GM12878 (cell line): ENCODE data around the gene CTRB1. TPM values are rescaled to one million over a fixed set of nuclear protein-coding genes. Genes with fewer than 3 reads are reported as not detected.

Experiments
- ATAC-seq: fragments of 200-7000 bp; cut with Tn5 transposase; 3 replicates; pipeline ENCODE4 v1.9.1; 2020; ENCODE audit warnings: mild to moderate bottlenecking, moderate library complexity
- BruUV-seq: library from RNA; stranded (reverse); fragments of 400-500 nt; replicated peaks from 2 replicates; lab custom pipeline; 2021; lab: Mats Ljungman, UMichigan
- CTCF ChIA-PET: fragments of 300-600 bp; sonication (Branson Sonifier 250); formaldehyde crosslinking; extraction: SDS; loops from one replicate; lab custom pipeline; 2021; ENCODE audit warnings: inconsistent platforms; lab: Yijun Ruan, JAX
- POLR2A ChIA-PET: fragments of 350-600 bp; formaldehyde crosslinking; extraction: SDS; loops from one replicate; lab custom pipeline; 2021; ENCODE audit warnings: inconsistent platforms; lab: Charles Lee
- RAD21 ChIA-PET: fragments of 300-600 bp; sonication (Branson Sonifier 250); formaldehyde crosslinking; loops from one replicate; lab custom pipeline; 2023; ENCODE audit warnings: antibody characterized with exemption; ENCODE audit not compliant: unreplicated experiment; lab: Charles Lee
- SMC1A ChIA-PET: fragments of 300-600 bp; sonication (Branson Sonifier 250); formaldehyde crosslinking; loops from one replicate; lab custom pipeline; 2023; ENCODE audit not compliant: unreplicated experiment, uncharacterized antibody; lab: Charles Lee
- DNase-seq: peaks from one replicate; pipeline ENCODE4 v3.0.0-alpha.2; 2011; ENCODE audit warnings: low read depth, low spot score
- FAIRE-seq: peaks from 3 replicates; lab custom pipeline; 2011; peaks lifted over from hg19 to GRCh38; lab: Jason Lieb, UNC
- H2AFZ ChIP-seq: 2 replicates; pipeline ENCODE4 v1.6.0; 2011; ENCODE audit warnings: low read depth, low read length, control low read depth; ENCODE audit not compliant: control insufficient read depth
- H3K27ac ChIP-seq: 2 replicates; pipeline ENCODE4 v1.5.1; 2011; ENCODE audit warnings: control low read depth; ENCODE audit not compliant: control insufficient read depth, insufficient read depth
- H3K27me3 ChIP-seq, 2 experiments: replicated peaks in 1 of 2; 2 replicates each; pipeline versions ENCODE4 v1.6.0 to v1.6.1; 2011; ENCODE audit warnings: low read length in 1 of 2; ENCODE audit not compliant: control insufficient read depth in 2 of 2, insufficient read depth in 2 of 2
- H3K36me3 ChIP-seq, 2 experiments: 2 replicates each; pipeline ENCODE4 v1.5.1; 2011; ENCODE audit warnings: low read length in 1 of 2; ENCODE audit not compliant: control insufficient read depth in 2 of 2, insufficient read depth in 2 of 2
- H3K4me1 ChIP-seq: 2 replicates; pipeline ENCODE4 v1.6.1; 2011; ENCODE audit warnings: mild to moderate bottlenecking, low read length, moderate library complexity, mixed read lengths; ENCODE audit not compliant: control insufficient read depth, insufficient read depth
- H3K4me2 ChIP-seq: 2 replicates; pipeline ENCODE4 v1.6.0; 2011; ENCODE audit warnings: control low read depth; ENCODE audit not compliant: control insufficient read depth, insufficient read depth
- H3K4me3 ChIP-seq: fragments of 200-600 bp; sonication (generic); 2 replicates; pipeline ENCODE4 v1.5.1; 2016
- H3K79me2 ChIP-seq: 2 replicates; pipeline ENCODE4 v1.6.0; 2011; ENCODE audit warnings: low read length; ENCODE audit not compliant: control insufficient read depth, insufficient read depth
- H3K9ac ChIP-seq: 2 replicates; pipeline ENCODE4 v1.8.0; 2011; ENCODE audit warnings: low read length, control low read depth, mixed read lengths; ENCODE audit not compliant: control insufficient read depth, insufficient read depth
- H3K9me3 ChIP-seq: replicated peaks from 3 replicates; pipeline ENCODE4 v1.5.1; 2011; ENCODE audit warnings: mild to moderate bottlenecking, low read length; ENCODE audit not compliant: control insufficient read depth, insufficient read depth
- H4K20me1 ChIP-seq: 2 replicates; pipeline ENCODE4 v1.6.0; 2011; ENCODE audit not compliant: control insufficient read depth, insufficient read depth
- BCLAF1 ChIP-seq: fragments of 450-650 bp; IDR thresholded peaks from 2 replicates; pipeline ENCODE4 v1.6.1; 2017; ENCODE audit warnings: antibody characterized with exemption, mild to moderate bottlenecking, moderate library complexity
- GATAD2B ChIP-seq: fragments of 450-650 bp; conservative IDR thresholded peaks from 2 replicates; pipeline ENCODE4 v1.6.1; 2017; ENCODE audit warnings: low read depth, mild to moderate bottlenecking, moderate library complexity
- IKZF1 ChIP-seq: fragments of 450-650 bp; conservative IDR thresholded peaks from 2 replicates; pipeline ENCODE4 v1.6.1; 2017; ENCODE audit warnings: antibody characterized with exemption, mild to moderate bottlenecking
- JUNB ChIP-seq: IDR thresholded peaks from 2 replicates; pipeline ENCODE4 v1.6.1; 2016; ENCODE audit warnings: antibody characterized with exemption, mild to moderate bottlenecking
- LARP7 ChIP-seq: fragments of 450-650 bp; IDR thresholded peaks from 2 replicates; pipeline ENCODE4 v1.6.1; 2017; ENCODE audit warnings: mild to moderate bottlenecking
- MTA2 ChIP-seq: fragments of 450-650 bp; IDR thresholded peaks from 2 replicates; pipeline ENCODE4 v1.6.1; 2016; ENCODE audit warnings: low read depth, mild to moderate bottlenecking, moderate library complexity
- POLR2AphosphoS5 ChIP-seq: IDR thresholded peaks from 2 replicates; pipeline ENCODE4 v1.6.1; 2011; ENCODE audit warnings: mild to moderate bottlenecking, low read length, inconsistent platforms
- YY1 ChIP-seq: IDR thresholded peaks from 2 replicates; pipeline ENCODE4 v1.6.1; 2011; ENCODE audit warnings: low read depth, mild to moderate bottlenecking, low read length
- ZBTB40 ChIP-seq: fragments of 450-650 bp; IDR thresholded peaks from 2 replicates; pipeline ENCODE4 v1.6.1; 2016; ENCODE audit warnings: mild to moderate bottlenecking, moderate library complexity, borderline replicate concordance
- ZNF622 ChIP-seq: fragments of 450-650 bp; IDR thresholded peaks from 2 replicates; pipeline ENCODE4 v1.6.1; 2017; ENCODE audit warnings: mild to moderate bottlenecking, inconsistent platforms
- WGBS: methylation state at CpG from one replicate; pipeline ENCODE4 v1.1.6; 2016; ENCODE audit warnings: low lambda C conversion rate; ENCODE audit not compliant: insufficient replicate concordance, insufficient coverage; ENCODE audit errors: missing lambda C conversion rate; 5-methylcytosine and 5-hydroxymethylcytosine counted together
- in situ Hi-C: fragments of 300-500 bp; cut with MboI; formaldehyde crosslinking; loops from 9 replicates; pipeline ENCODE4 v1.14.3; 2018; ENCODE audit warnings: mixed read lengths
- intact Hi-C: fragments of 100-400 bp; cut with micrococcal nuclease; formaldehyde crosslinking; loops from one replicate; pipeline ENCODE4 v1.14.2; 2022; ENCODE audit not compliant: unreplicated experiment
- polyA plus RNA-seq, 11 experiments: library from polyadenylated mRNA; depleted of rRNA in 4 of 11; unstranded in 6 of 11; stranded (reverse) in 5 of 11; fragments of >200 nt; fragmentation: Nextera tagmentation in 4 of 11; fragmentation: Illumina TruSeq in 1 of 11; extraction: Ambion mirVana in 4 of 11; extraction: Trizol in 1 of 11; gene quantifications; 1 replicate in 1 of 11; 2 replicates in 10 of 11; pipeline versions ENCODE4 v1.2.1 to v1.2.3, GENCODE V29; 2011 to 2016; ENCODE audit warnings: inconsistent platforms in 2 of 11, missing spikeins in 2 of 11, low read depth in 1 of 11
- total RNA-seq, 4 experiments: library from RNA; depleted of rRNA in 3 of 4; stranded (reverse); fragments of >200 nt in 3 of 4; fragmentation: Illumina TruSeq in 1 of 4; extraction: Trizol in 1 of 4; gene quantifications; 2 replicates each; pipeline versions ENCODE4 v1.2.1 to v1.2.3, GENCODE V29; 2013 to 2021

CTRB1 gene
- total and polyA plus RNA-seq, 10 of the 15 experiments (the other 5 are each of a cell fraction or from before 2014, with no cell fraction given) = 0.28 to 4.4 TPM; not detected in 8

- TF ChIP-seq ZNF622 (no peak), GATAD2B (peak; percentile 78; the same call in 1 of the 2 replicates), BCLAF1 (0 out of 2 replicates have a peak, but pooled peaks have one; percentile 32), POLR2AphosphoS5 (no peak), IKZF1 (0 out of 2 replicates have a peak, but pooled peaks have one; percentile 60), MTA2 (no peak), JUNB (no peak), YY1 (0 out of 2 replicates have a peak, but pooled peaks have one; percentile 25), ZBTB40 (no peak), LARP7 (0 out of 2 replicates have a peak, but pooled peaks have one; percentile 79)
- ChIA-PET RAD21 (interaction anchor here (1.0 to 1.4 kb wide), 3 partner anchors 40 to 120 kb away, joined by 4 to 6 read pairs (median 5); no protein-coding TSS in a partner anchor), CTCF (interaction anchor here (0.6 to 1.5 kb wide), 2 partner anchors 95 to 120 kb away, joined by 3 to 6 read pairs; no protein-coding TSS in a partner anchor), POLR2A (interaction anchor here (1.1 to 1.3 kb wide), 3 partner anchors 10 to 114 kb away, joined by 3 read pairs; no protein-coding TSS in a partner anchor), SMC1A (no interaction called here)
- 12% methylated on average over 54 of the region's 74 CpGs for WGBS
- Histone ChIP-seq H3K36me3 (no peaks in the 10 kb centered on the region), H2AFZ (peak overlapping the region; percentile 86), H3K79me2 (peaks cover 9% of the 10 kb centered on the region), H3K4me3 (peak overlapping the region; percentile 96), H3K9ac (peak overlapping the region; percentile 87), H3K27me3 (no peaks in the 10 kb centered on the region; a peak in 1 of 4 replicates), H4K20me1 (no peaks in the 10 kb centered on the region), H3K4me2 (peak overlapping the region; percentile 82), H3K27ac (peak overlapping the region; percentile 55; the same call in 1 of the 2 replicates), H3K9me3 (no peaks in the 10 kb centered on the region; the same call in 2 of the 3 replicates), H3K4me1 (peaks cover 8% of the 10 kb centered on the region; the same call in 1 of the 2 replicates)
- intact Hi-C loops (no loop called here), in situ Hi-C loops (no loop called here)
- FAIRE-seq (no peak), DNase-seq (no peak), ATAC-seq (peak; percentile 28)
- BruUV-seq = no TSS peak
Observed at GRCh38 chr16:75264999-75265910, 46.5 kb downstream of the CTRB1 start.
